Measurements from ENCODE around the gene GPR78. TPM values are rescaled to one million over a fixed set of nuclear protein-coding genes. Genes with fewer than 3 reads are reported as not detected.

Gene GPR78
- polyA plus RNA-seq, 3 donors, result not detected

DNA sequence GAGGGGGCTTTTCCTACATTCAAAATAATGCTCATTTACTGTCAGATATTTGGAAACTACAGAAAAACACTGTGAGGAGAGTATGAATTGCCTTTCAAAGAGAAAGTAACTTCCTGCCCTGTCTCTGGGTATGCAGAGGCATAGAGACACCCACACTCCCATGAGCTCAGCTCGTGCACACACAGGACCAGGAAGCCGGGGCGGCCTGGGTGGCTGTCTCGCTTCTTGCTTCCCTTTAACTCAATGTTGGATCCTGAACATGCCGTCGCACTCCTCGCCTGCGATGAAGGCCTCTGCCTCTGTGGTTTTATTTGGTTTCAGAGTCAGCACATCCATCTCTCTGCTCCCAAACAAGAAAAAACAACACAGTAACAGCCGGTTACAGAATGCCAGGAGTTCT lies 40.1 kb upstream of the GPR78 start:
- H3K27ac ChIP-seq (ENCODE audit: low read depth in 1 of 2, low read length in 2 of 2), result no peak overlapping the region

DNA sequence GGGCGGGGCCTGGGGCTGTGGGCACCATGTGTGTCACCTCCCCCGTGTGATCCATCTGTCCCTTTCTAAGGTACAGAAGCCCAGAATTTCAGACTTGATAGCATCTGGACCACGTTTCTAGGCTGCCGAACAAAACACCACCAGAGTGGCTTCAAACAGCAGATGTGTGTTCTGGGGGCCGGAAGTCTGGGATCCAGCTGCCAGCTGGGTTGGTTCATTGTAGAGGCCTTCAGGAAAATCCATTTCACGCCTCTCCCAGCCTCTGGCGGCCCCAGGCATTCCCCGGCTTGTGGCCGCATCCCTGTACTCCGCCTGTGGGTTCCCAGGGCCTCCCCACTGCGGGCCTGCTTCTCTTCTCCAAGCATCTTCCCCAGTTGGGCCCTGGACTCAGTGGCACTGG lies 39.6 kb upstream of the GPR78 start:
- Histone ChIP-seq H3K27ac (ENCODE audit: low read depth in 1 of 2, low read length in 2 of 2) (no peak overlapping the region), H3K9me3 (replicated peaks in 1 of 2; ENCODE audit: control insufficient read depth in 1 of 2, insufficient read depth in 1 of 2, low read length in 2 of 2) (peaks cover 0 to 6% of the 10 kb centered on the region in 2 donors), H3K4me2 (replicated peaks; ENCODE audit: extremely low read depth, low read length, poor library complexity, severe bottlenecking) (no peak overlapping the region), H3K4me3 (replicated peaks in 1 of 3; ENCODE audit: low read depth in 2 of 3, low read length in 3 of 3) (no peak overlapping the region), H3K79me2 (ENCODE audit: insufficient read depth, low read length) (no peaks in the 10 kb centered on the region), H4K20me1 (ENCODE audit: insufficient read depth, low read length) (no peaks in the 10 kb centered on the region), H3K27me3 (ENCODE audit: control insufficient read depth in 2 of 2, insufficient read depth in 2 of 2, low read length in 2 of 2) (no peaks in the 10 kb centered on the region), H3K4me1 (ENCODE audit: control insufficient read depth in 1 of 2, insufficient read depth in 2 of 2, low read length in 2 of 2) (peaks cover 2 to 7% of the 10 kb centered on the region in 2 donors), H2AFZ (ENCODE audit: insufficient read depth, low read depth, low read length, poor library complexity, severe bottlenecking) (no peak overlapping the region), H3K9ac (ENCODE audit: insufficient read depth, low read length, poor library complexity, severe bottlenecking) (no peak overlapping the region), H3K36me3 (replicated peaks in 1 of 2; ENCODE audit: control insufficient read depth in 1 of 2, insufficient read depth in 2 of 2, low read length in 2 of 2) (no peaks in the 10 kb centered on the region)
- no peak overlapping the region for H3K27ac Mint-ChIP-seq
- peaks cover 0 to 7% (median under 1%) of the 10 kb centered on the region in 7 donors for H3K9me3 Mint-ChIP-seq
- TF ChIP-seq, protein P1, sequence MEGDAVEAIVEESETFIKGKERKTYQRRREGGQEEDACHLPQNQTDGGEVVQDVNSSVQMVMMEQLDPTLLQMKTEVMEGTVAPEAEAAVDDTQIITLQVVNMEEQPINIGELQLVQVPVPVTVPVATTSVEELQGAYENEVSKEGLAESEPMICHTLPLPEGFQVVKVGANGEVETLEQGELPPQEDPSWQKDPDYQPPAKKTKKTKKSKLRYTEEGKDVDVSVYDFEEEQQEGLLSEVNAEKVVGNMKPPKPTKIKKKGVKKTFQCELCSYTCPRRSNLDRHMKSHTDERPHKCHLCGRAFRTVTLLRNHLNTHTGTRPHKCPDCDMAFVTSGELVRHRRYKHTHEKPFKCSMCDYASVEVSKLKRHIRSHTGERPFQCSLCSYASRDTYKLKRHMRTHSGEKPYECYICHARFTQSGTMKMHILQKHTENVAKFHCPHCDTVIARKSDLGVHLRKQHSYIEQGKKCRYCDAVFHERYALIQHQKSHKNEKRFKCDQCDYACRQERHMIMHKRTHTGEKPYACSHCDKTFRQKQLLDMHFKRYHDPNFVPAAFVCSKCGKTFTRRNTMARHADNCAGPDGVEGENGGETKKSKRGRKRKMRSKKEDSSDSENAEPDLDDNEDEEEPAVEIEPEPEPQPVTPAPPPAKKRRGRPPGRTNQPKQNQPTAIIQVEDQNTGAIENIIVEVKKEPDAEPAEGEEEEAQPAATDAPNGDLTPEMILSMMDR (IDR thresholded peaks at IDR 0.05), result no peak
- peaks cover 7% of the 10 kb centered on the region for H3K4me1 Mint-ChIP-seq
- peaks cover under 1 to 7% (median 2%) of the 10 kb centered on the region in 3 donors for H3K27me3 Mint-ChIP-seq (ENCODE audit: low read depth in 3 of 3)
- intact Hi-C loops (cut with micrococcal nuclease), result no loop called here
- WGBS (ENCODE audit: insufficient coverage), result 97% methylated on average over 11 of the region's 11 CpGs
- H3K36me3 Mint-ChIP-seq, result no peaks in the 10 kb centered on the region
- no peak overlapping the region for H3K4me3 Mint-ChIP-seq
- no peak for DNase-seq

More for the DNA sequence above, 40.1 kb upstream of the GPR78 start:
- no peak for DNase-seq
- H3K4me1 Mint-ChIP-seq, result peaks cover 7% of the 10 kb centered on the region
- Histone ChIP-seq H3K27me3 (ENCODE audit: control insufficient read depth in 2 of 2, insufficient read depth in 2 of 2, low read length in 2 of 2) (no peaks in the 10 kb centered on the region), H3K9ac (ENCODE audit: insufficient read depth, low read length, poor library complexity, severe bottlenecking) (no peak overlapping the region), H3K79me2 (ENCODE audit: insufficient read depth, low read length) (no peaks in the 10 kb centered on the region), H3K4me1 (ENCODE audit: control insufficient read depth in 1 of 2, insufficient read depth in 2 of 2, low read length in 2 of 2) (peaks cover 2 to 7% of the 10 kb centered on the region in 2 donors), H2AFZ (ENCODE audit: insufficient read depth, low read depth, low read length, poor library complexity, severe bottlenecking) (no peak overlapping the region), H3K4me2 (replicated peaks; ENCODE audit: extremely low read depth, low read length, poor library complexity, severe bottlenecking) (no peak overlapping the region), H3K4me3 (replicated peaks in 1 of 3; ENCODE audit: low read depth in 2 of 3, low read length in 3 of 3) (no peak overlapping the region), H4K20me1 (ENCODE audit: insufficient read depth, low read length) (no peaks in the 10 kb centered on the region), H3K9me3 (replicated peaks in 1 of 2; ENCODE audit: control insufficient read depth in 1 of 2, insufficient read depth in 1 of 2, low read length in 2 of 2) (peaks cover under 1 to 8% of the 10 kb centered on the region in 2 donors), H3K36me3 (replicated peaks in 1 of 2; ENCODE audit: control insufficient read depth in 1 of 2, insufficient read depth in 2 of 2, low read length in 2 of 2) (no peaks in the 10 kb centered on the region)
- no peak overlapping the region for H3K27ac Mint-ChIP-seq
- WGBS (ENCODE audit: insufficient coverage), result 91% methylated on average over 8 of the region's 9 CpGs
- H3K4me3 Mint-ChIP-seq, result no peak overlapping the region
- peaks cover 0 to 7% (median 2%) of the 10 kb centered on the region in 3 donors for H3K27me3 Mint-ChIP-seq (ENCODE audit: low read depth in 3 of 3)
- TF ChIP-seq, protein P1 (IDR thresholded peaks at IDR 0.05), result no peak
- H3K9me3 Mint-ChIP-seq, result peaks cover 0 to 10% (median 3%) of the 10 kb centered on the region in 7 donors
- no peaks in the 10 kb centered on the region for H3K36me3 Mint-ChIP-seq
- intact Hi-C loops (cut with micrococcal nuclease), result no loop called here
